Prostate gland (tissue), 2 donors: ENCODE results near the gene ZSWIM6.

ENCODE experiments used
- CTCF ChIP-seq, 4 experiments: fragments of 200-600 bp in 2 of 4; fragments of 450-650 bp in 2 of 4; sonication (generic) in 2 of 4; IDR thresholded peaks; 1 replicate in 3 of 4; 2 replicates in 1 of 4; pipeline ENCODE4 v1.5.1; 2016 to 2019; ENCODE audit warnings: antibody characterized with exemption in 4 of 4, mild to moderate bottlenecking in 2 of 4, moderate library complexity in 2 of 4
- POLR2A ChIP-seq: fragments of 450-650 bp; IDR thresholded peaks from one replicate; pipeline ENCODE4 v1.6.1; 2016; ENCODE audit warnings: antibody characterized with exemption, mild to moderate bottlenecking
- POLR2AphosphoS5 ChIP-seq: sonication (generic); formaldehyde crosslinking; IDR thresholded peaks from one replicate; pipeline ENCODE4 v1.6.1; 2017; ENCODE audit warnings: antibody characterized with exemption

- no peak for TF ChIP-seq CTCF (IDR thresholded peaks at IDR 0.05)
- TF ChIP-seq POLR2AphosphoS5 = no peak
- no peak for TF ChIP-seq POLR2A
Observed at GRCh38 chr5:61491861-61492260, 159.8 kb downstream of the ZSWIM6 start.
